NCI-H82 (cell line): ENCODE measurements around the gene SPEF2.
"Not testable (repeated sequence)": the region's sequence is repeated elsewhere in the genome, so short reads cannot be mapped to it uniquely, and the experiment has no call there.

ENCODE experiments used
- DNase-seq: peaks from one replicate; lab custom pipeline; 2025; lab: John Stamatoyannopoulos, UW

Gene SPEF2

GRCh38 chr5:35651002-35651756 is 33.5 kb downstream of the SPEF2 start:
- DNase-seq, result peak; percentile 10

- DNase-seq, result no peak
Measured at GRCh38 chr5:35656721-35657120, 39.1 kb downstream of the SPEF2 start.

- no peak for DNase-seq
Measured at GRCh38 chr5:35657877-35658276, 40.2 kb downstream of the SPEF2 start.

- no peak for DNase-seq
Measured at GRCh38 chr5:35659556-35659955, 41.9 kb downstream of the SPEF2 start.

- DNase-seq, result no peak
Measured at GRCh38 chr5:35660451-35660850, 42.8 kb downstream of the SPEF2 start.

GRCh38 chr5:35664584-35664983 is 46.9 kb downstream of the SPEF2 start:
- no peak for DNase-seq

- no peak for DNase-seq
Measured at GRCh38 chr5:35665096-35665495, 47.4 kb downstream of the SPEF2 start.

GRCh38 chr5:35668319-35668718 is 50.7 kb downstream of the SPEF2 start:
- no peak for DNase-seq

- no peak for DNase-seq
Measured at GRCh38 chr5:35668794-35669193, 51.1 kb downstream of the SPEF2 start.

- DNase-seq, result no peak
Measured at GRCh38 chr5:35671541-35672295, 54.1 kb downstream of the SPEF2 start.

GRCh38 chr5:35672296-35672655 is 54.6 kb downstream of the SPEF2 start:
- DNase-seq, result not testable (repeated sequence)

- no peak for DNase-seq
Measured at GRCh38 chr5:35672995-35673394, 55.3 kb downstream of the SPEF2 start.

GRCh38 chr5:35674049-35674448 is 56.4 kb downstream of the SPEF2 start:
- DNase-seq, result no peak

GRCh38 chr5:35675392-35675791 is 57.7 kb downstream of the SPEF2 start:
- DNase-seq, result no peak

GRCh38 chr5:35677878-35678277 is 60.2 kb downstream of the SPEF2 start:
- DNase-seq, result no peak

GRCh38 chr5:35678661-35679060 is 61.0 kb downstream of the SPEF2 start:
- no peak for DNase-seq

- no peak for DNase-seq
Measured at GRCh38 chr5:35679357-35679756, 61.7 kb downstream of the SPEF2 start.

GRCh38 chr5:35681911-35682310 is 64.2 kb downstream of the SPEF2 start:
- no peak for DNase-seq

GRCh38 chr5:35683466-35683865 is 65.8 kb downstream of the SPEF2 start:
- no peak for DNase-seq

- no peak for DNase-seq
Measured at GRCh38 chr5:35685161-35685560, 67.5 kb downstream of the SPEF2 start.

GRCh38 chr5:35687961-35688360 is 70.3 kb downstream of the SPEF2 start:
- DNase-seq, result no peak

- DNase-seq, result no peak
Measured at GRCh38 chr5:35694481-35694880, 76.8 kb downstream of the SPEF2 start.

- no peak for DNase-seq
Measured at GRCh38 chr5:35698047-35698808, 80.6 kb downstream of the SPEF2 start.
